Vagina (tissue), 2 donors: ENCODE measurements around the gene ITGBL1.

Experiments
- CTCF ChIP-seq, 3 experiments: fragments of 450-650 bp in 2 of 3; fragments of 200-600 bp in 1 of 3; sonication (generic) in 1 of 3; IDR thresholded peaks; one replicate each; pipeline ENCODE4 v1.5.1; 2017 to 2019; ENCODE audit warnings: antibody characterized with exemption in 3 of 3, mild to moderate bottlenecking in 2 of 3, moderate library complexity in 2 of 3
- POLR2A ChIP-seq, 2 donors: fragments of 450-650 bp; IDR thresholded peaks; one replicate each; pipeline ENCODE4 v1.6.1; 2017; ENCODE audit warnings: antibody characterized with exemption in 2 of 2, mild to moderate bottlenecking in 2 of 2, moderate library complexity in 2 of 2

GRCh38 chr13:101530293-101530692, 77.8 kb downstream of the ITGBL1 start:
- TF ChIP-seq CTCF (IDR thresholded peaks at IDR 0.05), result no peak
- no peak for TF ChIP-seq POLR2A (IDR thresholded peaks at IDR 0.05)
